Measurements from ENCODE around the gene PUS3.

- TF ChIP-seq EP300 (IDR thresholded peaks at IDR 0.05; ENCODE audit: low read depth) (no peak), CTCF (IDR thresholded peaks at IDR 0.05) (no peak), POLR2A (IDR thresholded peaks at IDR 0.05) (no peak), POLR2AphosphoS5 (IDR thresholded peaks at IDR 0.05) (no peak)
Observed at GRCh38 chr11:125873881-125874555, 29.0 kb downstream of the PUS3 start.

All from transverse colon (tissue), 4 donors.